Anterior cingulate cortex (tissue), 58 donors: ENCODE measurements around the gene RNF130.
A peak's percentile ranks its signal among the peaks of the same experiment; 100 is the strongest.
"Not testable (repeated sequence)": the region's sequence is repeated elsewhere in the genome, so short reads cannot be mapped to it uniquely, and the experiment has no call there.

ENCODE experiments used
- DNase-seq, 58 donors: peaks; one replicate each; lab custom pipeline; 2025; lab: John Stamatoyannopoulos, UW

The RNF130 gene

DNA sequence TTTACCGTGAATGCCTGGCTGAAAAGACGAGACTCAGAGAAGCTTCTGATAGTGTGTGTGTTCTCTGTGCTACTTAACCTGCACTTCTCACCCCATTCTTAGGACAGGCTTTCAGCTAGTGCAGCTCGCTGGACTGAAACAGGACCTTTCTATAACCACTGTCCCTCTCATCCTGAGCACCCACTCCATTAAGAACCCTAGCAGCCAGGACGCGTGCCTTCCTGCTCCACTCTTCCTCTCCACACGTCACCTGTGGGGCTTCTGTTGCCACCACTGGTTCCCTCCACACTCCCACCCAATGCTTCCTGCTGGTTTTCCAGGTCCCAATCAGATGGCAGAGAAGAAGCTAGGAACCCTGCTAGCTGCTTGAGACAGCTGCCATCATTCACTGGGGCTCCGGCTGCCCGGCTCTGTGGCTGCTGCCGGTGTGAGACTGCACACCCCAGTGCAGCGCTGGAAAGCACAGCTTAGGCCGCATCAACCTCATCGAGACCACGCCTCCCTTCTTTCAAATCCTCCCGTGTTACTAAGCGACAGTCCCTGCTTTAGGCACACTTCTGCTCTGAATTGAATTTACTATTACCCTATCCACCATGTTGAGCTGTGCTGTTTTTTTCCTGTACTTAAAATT is 44.0 kb downstream of the RNF130 start:
- DNase-seq: peak in 1 of 58 donors; percentile 33

DNA sequence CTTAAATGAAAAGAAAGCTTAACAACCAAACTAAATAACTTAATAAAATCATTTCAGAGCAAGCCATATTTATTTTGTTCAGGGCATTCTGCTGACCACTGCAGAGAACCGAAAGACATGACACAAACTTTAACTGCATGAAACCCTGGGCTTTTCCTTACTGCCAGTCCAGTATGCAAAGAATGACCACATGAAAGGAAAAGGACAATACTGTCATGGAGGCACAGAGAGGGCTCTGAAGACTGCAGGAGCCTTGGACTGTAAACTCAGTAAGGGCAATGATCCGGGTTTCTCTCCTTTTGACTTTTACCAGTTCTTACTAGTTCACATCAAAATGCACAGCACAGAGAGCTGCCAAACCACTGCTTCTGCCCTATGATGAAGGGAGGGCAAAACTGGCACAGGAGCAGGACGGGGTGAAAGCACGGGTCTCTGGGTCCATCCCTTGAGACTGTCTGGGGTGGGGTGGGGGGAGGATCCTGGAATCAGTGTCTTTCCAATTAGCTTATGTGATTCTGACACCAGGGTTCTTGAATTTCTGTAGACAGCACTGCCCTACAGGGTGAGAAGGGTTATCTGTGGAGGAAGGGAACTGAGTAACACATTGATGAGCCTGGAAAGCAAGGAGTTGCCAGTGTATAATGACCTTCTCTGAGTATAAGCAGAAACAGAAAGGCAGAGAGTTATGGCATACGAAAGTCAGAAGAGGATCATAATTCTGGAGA is 44.7 kb downstream of the RNF130 start:
- no peak for DNase-seq

DNA sequence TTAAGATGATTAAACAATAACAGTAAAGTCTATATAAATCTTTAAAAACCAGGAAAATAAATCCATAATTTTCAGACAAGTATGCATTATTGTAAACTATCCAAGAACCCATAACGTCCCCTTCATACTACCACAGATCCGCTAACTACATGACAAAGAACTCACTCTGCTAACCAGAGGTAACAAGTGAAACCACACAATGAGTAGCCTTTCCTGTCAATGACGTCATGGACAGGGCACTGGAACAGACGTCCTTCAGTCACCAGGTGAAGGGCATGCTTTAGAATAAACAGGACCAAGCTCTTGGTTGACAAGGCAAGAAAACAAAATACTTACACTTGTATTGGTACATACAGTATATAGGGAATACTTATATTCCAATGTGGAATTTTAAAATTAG is 45.2 kb downstream of the RNF130 start:
- peak in 1 of 58 donors; percentile 24 for DNase-seq

DNA sequence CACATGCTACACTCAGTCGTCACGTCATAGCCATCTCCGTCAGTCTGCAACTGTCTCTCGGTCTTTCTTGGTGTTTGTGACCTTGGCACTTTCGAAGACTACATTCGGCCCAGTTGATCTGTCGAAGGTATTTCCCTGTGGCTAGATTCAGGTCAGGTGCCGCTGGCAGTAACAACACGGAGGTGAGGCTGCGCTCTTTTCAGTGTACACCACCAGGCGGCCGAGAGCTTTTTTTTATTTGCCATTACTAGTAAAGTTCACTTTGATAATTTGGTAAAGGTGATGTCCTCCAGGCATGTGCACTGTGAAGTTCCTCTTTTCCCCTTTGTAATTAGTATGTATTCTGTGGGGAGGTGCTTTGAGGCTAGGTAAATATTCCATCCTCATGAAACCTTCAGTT is 49.7 kb downstream of the RNF130 start:
- no peak for DNase-seq

DNA sequence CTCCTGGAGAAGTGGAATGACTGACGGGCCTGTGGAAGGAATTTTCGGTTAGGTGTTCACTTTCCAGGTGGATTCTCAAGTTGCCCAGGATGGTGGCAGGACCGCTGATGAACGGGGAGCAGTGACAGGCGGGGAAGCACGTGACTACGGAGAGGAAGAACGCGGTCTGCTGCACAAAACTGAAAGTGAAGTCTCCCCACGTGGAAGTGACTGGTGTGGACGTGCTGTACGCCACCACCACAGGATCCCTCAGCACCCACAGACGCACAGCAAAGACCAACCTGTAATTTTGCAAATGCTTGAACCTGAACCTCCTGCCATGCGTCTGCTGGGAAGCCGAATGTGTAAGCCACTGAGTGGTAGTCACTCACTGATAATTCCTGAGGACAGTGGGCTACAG is 51.4 kb downstream of the RNF130 start:
- DNase-seq: no peak

DNA sequence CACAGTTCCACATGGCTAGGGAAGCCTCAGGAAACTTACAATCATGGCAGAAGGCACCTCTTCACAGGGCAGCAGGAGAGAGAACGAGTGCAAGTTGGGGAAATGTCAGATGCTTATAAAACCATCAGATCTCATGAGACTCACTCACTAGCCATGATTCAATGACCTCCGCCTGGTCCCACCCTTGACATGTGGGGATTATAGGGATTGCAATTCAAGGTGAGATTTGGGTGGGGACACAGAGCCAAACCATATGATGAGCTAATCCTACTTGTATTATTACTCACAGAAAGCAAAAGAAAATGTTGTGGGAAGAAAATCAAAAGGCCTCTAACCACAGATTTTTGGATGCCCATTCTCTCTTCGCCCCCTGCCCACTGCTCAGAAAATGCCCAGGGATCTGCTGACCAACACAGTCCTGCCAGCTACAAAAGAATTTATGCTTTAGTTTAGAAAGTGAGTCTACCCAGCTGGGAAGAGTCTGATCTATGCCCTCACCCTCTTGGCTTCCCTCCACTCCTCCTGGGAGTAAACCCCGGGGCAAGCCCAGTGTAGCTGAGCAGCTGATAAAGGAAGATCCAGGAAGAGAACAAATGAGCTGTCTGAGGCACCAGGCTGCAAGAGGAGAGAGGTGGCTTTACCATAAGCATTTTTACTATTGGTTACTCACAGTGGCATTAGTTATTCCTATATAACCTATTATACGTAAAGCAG is 53.1 kb downstream of the RNF130 start:
- no peak for DNase-seq

DNA sequence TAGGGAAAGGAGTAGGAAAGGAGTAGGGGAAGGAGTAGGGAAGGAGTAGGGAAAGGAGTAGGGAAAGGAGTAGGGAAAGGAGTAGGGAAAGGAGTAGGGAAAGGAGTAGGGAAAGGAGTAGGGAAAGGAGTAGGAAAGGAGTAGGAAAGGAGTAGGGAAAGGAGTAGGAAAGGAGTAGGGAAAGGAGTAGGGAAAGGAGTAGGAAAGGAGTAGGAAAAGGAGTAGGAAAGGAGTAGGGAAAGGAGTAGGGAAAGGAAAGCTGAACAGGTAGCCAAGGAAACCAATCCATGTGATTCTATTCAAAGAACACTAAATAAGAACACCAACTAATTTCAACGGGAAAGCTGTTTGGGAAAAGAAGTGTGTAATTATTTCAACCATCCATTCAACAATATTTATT is 56.0 kb downstream of the RNF130 start:
- DNase-seq: not testable (repeated sequence)

DNA sequence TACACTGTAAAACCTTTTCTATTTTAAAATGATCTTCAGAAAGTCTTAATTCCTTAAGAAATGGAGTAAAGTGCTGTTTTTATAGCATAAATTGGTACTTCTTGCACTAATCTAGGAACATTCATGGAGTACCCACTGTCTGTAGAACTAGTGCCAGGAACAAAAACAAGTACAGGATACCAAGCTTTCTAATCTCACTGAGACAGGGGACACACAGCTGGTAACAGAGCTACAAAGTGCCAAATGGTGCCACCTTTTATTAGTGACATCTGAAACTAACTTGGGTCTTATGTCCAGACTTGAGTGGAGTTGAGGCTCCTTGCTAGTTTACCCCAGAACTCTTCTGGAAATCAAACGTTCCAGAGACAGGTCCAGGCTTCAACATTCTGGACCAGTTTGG is 57.9 kb downstream of the RNF130 start:
- no peak for DNase-seq

DNA sequence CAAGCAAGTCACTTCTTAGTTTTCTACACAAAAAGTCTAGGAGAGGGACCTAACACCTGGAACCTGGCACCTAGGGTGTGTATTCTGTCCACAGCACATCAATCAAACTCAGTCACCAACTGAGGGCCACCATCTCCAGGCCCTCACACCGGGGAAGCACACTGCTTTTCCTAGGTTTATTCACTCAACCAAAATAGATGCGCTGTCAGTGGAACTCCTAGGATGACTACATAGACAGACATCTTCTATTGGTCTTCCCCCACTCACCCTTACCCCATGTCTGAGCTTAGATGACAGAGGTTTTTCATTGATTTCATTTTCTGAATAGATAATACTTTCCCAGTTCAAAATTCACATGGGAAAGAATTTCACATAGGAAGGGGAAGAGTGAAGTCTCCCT is 59.2 kb downstream of the RNF130 start:
- DNase-seq: no peak

DNA sequence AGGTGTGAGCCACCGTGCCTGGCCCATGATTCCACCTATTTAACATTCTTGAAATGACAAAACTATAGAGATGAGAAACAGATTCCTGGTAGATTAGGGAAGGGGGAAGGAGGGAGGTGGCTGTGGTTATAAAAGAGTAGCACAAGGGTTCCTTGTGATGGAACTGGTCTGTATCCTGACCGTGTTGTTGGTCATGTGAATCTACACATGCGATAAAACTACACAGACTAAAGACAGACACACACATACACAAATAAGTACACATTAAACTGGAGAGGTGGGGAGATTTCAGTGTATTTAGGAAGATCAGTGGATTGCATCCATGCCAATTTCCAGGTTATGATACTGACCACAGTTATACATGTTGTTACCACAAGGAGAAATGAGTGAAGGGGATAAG is 60.9 kb downstream of the RNF130 start:
- no peak for DNase-seq

DNA sequence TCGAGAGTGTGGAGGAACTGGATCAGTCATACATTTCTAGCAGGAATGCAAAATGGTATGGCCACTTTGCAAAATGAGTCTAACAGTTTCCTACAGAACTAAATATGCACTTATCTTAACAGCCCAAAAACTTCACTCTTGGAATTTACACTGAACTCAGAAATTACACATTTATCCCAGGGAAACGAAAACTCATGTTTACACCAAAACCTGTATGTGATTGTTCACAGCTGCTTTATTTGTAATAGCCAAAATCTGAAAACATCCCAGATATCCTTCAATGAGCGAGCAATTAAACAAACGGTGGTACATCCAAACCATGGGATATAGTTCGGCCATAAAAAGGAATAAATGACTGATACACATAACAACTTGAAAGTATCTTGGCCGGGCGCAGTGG is 62.0 kb downstream of the RNF130 start:
- DNase-seq: no peak

DNA sequence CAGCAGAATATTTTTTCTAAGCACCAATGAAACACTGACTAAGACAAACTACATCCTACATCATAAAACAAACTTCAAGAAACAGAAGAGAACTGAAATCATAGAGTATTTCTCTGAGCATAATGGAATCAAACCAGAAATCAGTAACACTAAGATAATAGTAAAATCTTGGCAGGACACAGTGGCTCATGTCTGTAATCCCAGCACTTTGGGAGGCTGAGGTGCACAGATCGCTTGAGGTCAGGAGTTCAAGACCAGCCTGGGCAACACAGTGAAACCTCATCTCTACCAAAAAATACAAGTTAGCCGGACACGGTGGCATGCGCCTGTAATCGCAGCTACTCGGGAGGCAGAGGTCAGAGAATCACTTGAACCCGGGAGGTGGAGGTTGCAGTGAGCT is 63.1 kb downstream of the RNF130 start:
- no peak for DNase-seq

DNA sequence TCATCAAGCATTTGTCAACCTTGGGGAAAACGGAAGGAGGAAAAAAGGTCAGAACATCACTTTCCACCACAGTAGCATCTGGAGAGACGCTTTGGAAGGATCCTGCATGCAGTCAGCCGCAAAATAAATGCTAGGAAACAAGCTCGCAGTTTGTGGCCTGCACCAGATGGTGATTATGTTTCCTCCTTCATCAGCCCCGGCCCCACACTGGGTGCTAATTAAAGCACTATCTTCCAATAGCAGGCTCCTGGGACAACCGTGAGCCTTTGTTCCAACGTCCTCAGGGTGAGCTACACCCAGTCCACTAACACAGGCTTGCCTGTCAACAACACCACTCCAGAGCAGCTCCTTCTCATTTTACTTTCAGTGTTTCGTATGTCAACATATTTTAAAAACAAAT is 64.0 kb downstream of the RNF130 start:
- DNase-seq: peak in 11 of 58 donors; percentile 2 to 48 (median 27)

DNA sequence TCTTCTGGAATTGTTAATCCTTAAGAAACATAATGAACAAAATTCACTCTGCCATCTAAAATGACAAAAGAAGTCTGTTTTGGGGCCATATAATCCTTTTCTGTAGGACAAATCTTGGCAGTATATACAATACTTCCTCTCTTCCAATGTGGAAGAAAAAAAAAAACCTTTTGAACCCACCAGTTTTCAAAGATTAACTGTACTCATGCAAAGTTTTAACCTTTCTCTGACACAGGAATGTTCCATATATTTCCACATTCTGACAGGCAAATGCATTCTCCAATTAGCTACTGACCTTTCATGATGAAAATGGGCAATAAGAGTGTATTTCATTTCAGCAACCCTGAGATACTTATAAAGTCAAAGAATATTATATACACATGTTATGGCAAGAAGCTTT is 65.4 kb downstream of the RNF130 start:
- DNase-seq: no peak

DNA sequence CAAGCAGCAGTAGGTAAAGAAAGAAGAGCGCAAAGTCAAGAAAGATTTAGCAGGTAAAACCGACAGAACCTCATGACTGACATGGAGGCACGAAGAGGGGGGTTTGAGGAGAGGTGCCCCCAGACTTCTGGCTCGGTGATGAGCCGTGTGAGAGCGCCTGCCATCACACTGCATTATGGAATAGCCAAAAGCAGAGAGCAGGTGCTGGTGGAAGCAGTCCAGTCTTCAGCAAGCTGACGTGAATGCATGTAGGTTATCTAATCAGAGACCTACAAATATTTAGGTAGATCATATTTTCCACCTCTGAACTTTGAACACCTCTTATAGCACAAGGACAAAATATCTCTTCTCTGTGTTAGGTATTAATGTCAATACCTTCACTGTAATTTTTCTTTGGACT is 68.4 kb downstream of the RNF130 start:
- no peak for DNase-seq

DNA sequence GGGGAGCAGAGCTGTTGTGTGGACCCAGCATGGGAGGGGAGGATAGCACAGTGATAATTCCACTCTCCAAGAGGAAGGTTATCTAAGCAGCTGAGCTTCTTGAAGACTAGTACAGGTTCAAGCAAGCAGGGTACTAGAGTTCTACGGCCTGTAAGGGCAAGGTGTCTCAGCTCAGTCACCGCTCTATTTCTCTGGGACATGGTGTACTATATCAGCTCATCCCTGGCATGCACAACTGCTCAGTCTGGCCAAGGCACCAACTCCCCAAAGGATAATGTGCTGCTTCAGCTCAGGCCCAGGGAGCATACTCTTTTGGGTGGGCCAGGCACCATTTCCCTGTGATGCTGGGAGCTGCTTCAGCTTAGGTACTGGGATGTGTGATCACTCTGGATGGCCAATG is 69.8 kb downstream of the RNF130 start:
- no peak for DNase-seq

DNA sequence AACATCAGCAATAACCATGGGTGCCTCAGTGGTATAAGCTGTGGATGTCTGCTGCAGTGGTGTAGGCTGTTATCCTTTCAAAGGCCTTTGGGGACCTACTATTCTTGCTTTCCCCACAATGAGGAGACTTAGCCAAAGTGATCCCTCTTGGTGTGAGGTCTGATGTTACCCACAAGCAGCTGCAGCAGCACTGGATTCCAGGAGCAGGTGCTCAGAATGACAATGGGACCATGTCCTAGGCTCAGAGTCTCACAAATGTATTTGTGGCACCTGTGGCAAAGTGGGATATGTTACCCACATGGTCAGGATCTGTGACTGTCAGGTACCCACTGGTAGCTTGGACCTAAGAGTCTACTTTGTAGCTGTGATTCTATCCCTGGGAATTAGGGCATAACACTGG is 70.4 kb downstream of the RNF130 start:
- DNase-seq: no peak

DNA sequence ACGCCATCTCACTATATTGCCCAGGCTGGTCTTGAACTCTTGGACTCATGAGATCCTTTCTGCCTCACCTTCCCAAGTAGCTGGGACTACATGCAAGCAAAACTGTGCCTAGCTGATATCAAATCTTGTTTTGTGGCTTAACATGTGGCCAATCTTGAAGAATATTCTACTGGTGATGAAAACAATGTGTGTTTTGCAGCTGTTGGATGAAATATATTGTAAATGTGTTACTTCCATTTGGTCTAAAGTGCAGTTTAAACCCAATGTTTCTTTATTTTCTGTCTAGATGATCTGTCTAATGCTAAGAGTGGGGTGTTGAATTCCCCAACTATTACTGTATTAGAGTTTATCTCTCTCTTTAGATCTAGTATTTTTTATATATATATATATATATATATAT is 73.1 kb downstream of the RNF130 start:
- no peak for DNase-seq

DNA sequence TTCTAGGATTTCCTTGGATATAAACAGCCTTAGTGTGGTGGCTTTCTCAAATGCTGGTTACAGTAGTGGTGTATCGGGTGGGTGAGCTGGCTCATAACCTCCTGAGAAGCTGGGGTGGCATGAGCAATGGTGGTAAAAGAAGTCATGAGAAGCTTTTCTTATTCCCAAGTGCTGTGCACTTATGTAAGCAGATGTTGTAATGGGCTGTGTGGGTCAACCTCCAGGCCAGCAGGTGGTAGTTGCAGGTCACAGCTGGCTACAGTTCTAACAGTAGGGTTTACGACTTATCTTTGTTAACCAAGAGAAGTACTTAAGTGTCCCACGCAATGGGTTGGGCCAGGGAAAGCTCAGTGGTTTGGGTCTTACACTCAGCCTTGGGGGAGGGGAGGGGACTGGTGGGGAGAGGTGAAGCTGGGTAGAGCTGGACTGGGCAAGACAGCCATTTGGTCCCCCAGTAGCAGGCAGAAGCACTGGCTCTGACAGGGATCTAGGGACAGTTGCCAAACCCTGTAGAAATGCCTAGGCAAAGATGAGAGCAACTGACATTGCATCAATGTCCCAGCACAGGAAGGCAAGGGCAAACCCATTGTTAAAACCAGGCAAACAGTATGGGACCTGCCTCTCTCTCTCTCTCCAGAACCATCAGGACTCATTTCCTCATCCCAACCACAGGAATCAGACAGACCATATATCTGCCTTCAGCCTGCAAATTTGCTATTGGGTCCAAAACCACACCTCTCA is 76.8 kb downstream of the RNF130 start:
- no peak for DNase-seq

DNA sequence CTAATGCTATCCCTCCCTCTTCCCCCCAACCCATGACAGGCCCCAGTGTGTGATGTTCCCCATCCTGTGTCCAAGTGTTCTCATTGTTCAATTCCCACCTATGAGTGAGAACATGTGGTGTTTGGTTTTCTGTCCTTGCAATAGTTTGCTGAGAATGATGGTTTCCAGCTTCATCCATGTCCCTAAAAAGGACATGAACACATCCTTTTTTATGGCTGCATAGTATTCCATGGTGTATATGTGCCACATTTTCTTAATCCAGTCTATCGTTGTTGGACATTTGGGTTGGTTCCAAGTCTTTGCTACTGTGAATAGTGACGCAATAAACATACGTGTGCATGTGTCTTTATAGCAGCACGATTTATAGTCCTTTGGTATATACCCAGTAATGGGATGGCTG is 78.7 kb downstream of the RNF130 start:
- not testable (repeated sequence) for DNase-seq

DNA sequence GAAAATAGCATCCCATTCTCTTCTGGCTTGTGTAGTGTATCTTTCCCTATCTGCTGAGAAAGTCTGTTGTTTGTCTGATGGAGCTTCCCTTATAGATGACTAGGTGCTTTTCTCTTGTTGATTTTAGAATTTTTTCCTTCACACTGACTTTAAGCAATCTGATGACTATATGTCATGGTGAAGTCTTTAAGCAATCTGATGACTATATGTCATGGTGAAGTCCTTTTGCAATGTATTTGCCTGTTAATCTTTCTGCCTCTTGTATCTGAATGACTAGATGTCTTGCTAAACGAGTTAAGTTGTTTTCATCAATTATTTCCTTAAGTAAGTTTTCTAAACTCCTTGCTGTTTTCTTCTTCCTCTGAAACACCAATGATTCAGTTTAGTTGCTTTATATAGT is 80.5 kb downstream of the RNF130 start:
- no peak for DNase-seq
